Panc1 (cell line): ENCODE measurements around the gene XXYLT1. TPM values are rescaled to one million over a fixed set of nuclear protein-coding genes. Genes with fewer than 3 reads are reported as not detected.
A peak's percentile ranks its signal among the peaks of the same experiment; 100 is the strongest.
"Not testable (repeated sequence)": the region's sequence is repeated elsewhere in the genome, so short reads cannot be mapped to it uniquely, and the experiment has no call there.

Experiments used
- ATAC-seq: fragments of 200-7000 bp; cut with Tn5 transposase; 2 replicates; pipeline ENCODE4 v1.9.1; 2020; ENCODE audit warnings: mild to moderate bottlenecking, moderate library complexity
- BruUV-seq: library from RNA; stranded (reverse); fragments of 400-500 nt; replicated peaks from 2 replicates; lab custom pipeline; 2021; lab: Mats Ljungman, UMichigan
- CTCF ChIA-PET: fragments of 300-600 bp; sonication (Branson Sonifier 250); formaldehyde crosslinking; loops from one replicate; lab custom pipeline; 2022; ENCODE audit warnings: antibody characterized with exemption; lab: Charles Lee
- POLR2A ChIA-PET: fragments of 300-600 bp; sonication (Branson Sonifier 250); formaldehyde crosslinking; loops from one replicate; lab custom pipeline; 2022; ENCODE audit warnings: antibody characterized with exemption; lab: Charles Lee
- DNase-seq: peaks from one replicate; pipeline ENCODE4 v3.0.0-alpha.2; 2010; ENCODE audit warnings: low read depth, low spot score
- H3K27ac ChIP-seq: 2 replicates; pipeline ENCODE4 v1.5.1; 2011; ENCODE audit warnings: mild to moderate bottlenecking, low read length, inconsistent platforms
- H3K27me3 ChIP-seq: fragments of 200-500 bp; sonication (Bioruptor generic); 2 replicates; pipeline ENCODE4 v1.6.0; 2014; ENCODE audit warnings: low read length, inconsistent platforms; ENCODE audit not compliant: control insufficient read depth, insufficient read depth
- H3K36me3 ChIP-seq: fragments of 200-500 bp; sonication (Bioruptor generic); 2 replicates; pipeline ENCODE4 v1.5.1; 2014; ENCODE audit warnings: inconsistent platforms, mild to moderate bottlenecking, low read length, moderate library complexity; ENCODE audit not compliant: control insufficient read depth, insufficient read depth
- H3K4me1 ChIP-seq: 2 replicates; pipeline ENCODE4 v1.5.1; 2011; ENCODE audit warnings: inconsistent platforms, mild to moderate bottlenecking, low read length, moderate library complexity; ENCODE audit not compliant: control insufficient read depth, insufficient read depth
- H3K4me3 ChIP-seq, 2 experiments: 2 replicates each; pipeline ENCODE4 v1.5.1; 2011 to 2012; ENCODE audit warnings: low read depth in 2 of 2, low read length in 2 of 2, mild to moderate bottlenecking in 2 of 2, inconsistent platforms in 1 of 2, moderate library complexity in 1 of 2
- H3K9me3 ChIP-seq: fragments of 200-500 bp; sonication (Bioruptor generic); 2 replicates; pipeline ENCODE4 v1.5.1; 2014; ENCODE audit warnings: low read depth, mild to moderate bottlenecking, inconsistent platforms, low read length, moderate library complexity; ENCODE audit not compliant: control insufficient read depth, insufficient read depth
- CTCF ChIP-seq: fragments of 450-650 bp; IDR thresholded peaks from 2 replicates; pipeline ENCODE4 v1.5.1; 2017; ENCODE audit warnings: mild to moderate bottlenecking
- POLR2AphosphoS5 ChIP-seq: IDR thresholded peaks from 2 replicates; pipeline ENCODE4 v1.6.1; 2012; ENCODE audit warnings: mild to moderate bottlenecking, low read depth, low read length, moderate library complexity
- REST ChIP-seq, 2 experiments: IDR thresholded peaks; 2 replicates each; pipeline ENCODE4 v1.6.1; 2011 to 2012; ENCODE audit warnings: low read depth in 2 of 2, control low read depth in 1 of 2, low read length in 1 of 2, mild to moderate bottlenecking in 1 of 2, moderate library complexity in 1 of 2; ENCODE audit not compliant: insufficient read depth in 1 of 2
- SIN3A ChIP-seq: IDR thresholded peaks from 2 replicates; pipeline ENCODE4 v1.6.1; 2012; ENCODE audit warnings: low read depth, mild to moderate bottlenecking, low read length, moderate library complexity, borderline replicate concordance; ENCODE audit not compliant: insufficient read depth
- TCF7L2 ChIP-seq: IDR thresholded peaks from 2 replicates; pipeline ENCODE4 v1.6.1; 2011; ENCODE audit warnings: mild to moderate bottlenecking, low read depth, low read length, inconsistent platforms
- in situ Hi-C: cut with HindIII; loops from 2 replicates; pipeline ENCODE4 v1.10.0; 2016; ENCODE audit warnings: low sequenced_read_pairs, low pct_unique_long_range_greater_than_20kb
- intact Hi-C: fragments of 100-400 bp; cut with micrococcal nuclease; formaldehyde crosslinking; loops from one replicate; pipeline ENCODE4 v1.10.0; 2022; ENCODE audit not compliant: unreplicated experiment
- total RNA-seq: library from RNA; stranded (reverse); gene quantifications from one replicate; pipeline ENCODE4 v1.2.1, GENCODE V29; 2021; ENCODE audit not compliant: unreplicated experiment

XXYLT1 gene
- total RNA-seq, 1 experiment from 2014 or later, result 26.0 TPM

GRCh38 chr3:195297446-195297845 lies 26.5 kb upstream of the XXYLT1 start:
- intact Hi-C loops, result no loop called here
- Histone ChIP-seq H3K9me3 (no peaks in the 10 kb centered on the region), H3K4me3 (no peak overlapping the region), H3K27ac (no peak overlapping the region), H3K36me3 (peaks cover 5% of the 10 kb centered on the region; the same call in 1 of the 2 replicates), H3K4me1 (no peaks in the 10 kb centered on the region), H3K27me3 (no peaks in the 10 kb centered on the region)
- no TSS peak for BruUV-seq
- ATAC-seq, result no peak
- ChIA-PET POLR2A (no interaction called here), CTCF (interaction anchor here (0.6 kb wide), 1 partner anchor 26 kb away, joined by 3 read pairs; the partner anchor contains the start of gene XXYLT1)
- in situ Hi-C loops, result no loop called here
- TF ChIP-seq POLR2AphosphoS5, result no peak
- TF ChIP-seq SIN3A, result no peak
- no peak for TF ChIP-seq CTCF
- DNase-seq, result no peak

GRCh38 chr3:195296662-195297061 lies 25.7 kb upstream of the XXYLT1 start:
- TF ChIP-seq REST (IDR thresholded peaks at IDR 0.05; ENCODE audit: insufficient read depth in 1 of 2, low read depth in 2 of 2, low read length in 1 of 2) (0 out of 4 replicates have a peak, but pooled peaks of 1 of the 2 experiments have one; percentile 27), TCF7L2 (no peak)
- ATAC-seq (no peak), DNase-seq (no peak)
- ChIA-PET POLR2A (interaction anchor here (0.6 kb wide), 1 partner anchor 164 kb away, joined by 3 read pairs; no protein-coding TSS in a partner anchor), CTCF (interaction anchor here (0.6 kb wide), 1 partner anchor 242 kb away, joined by 9 read pairs; no protein-coding TSS in a partner anchor)
- in situ Hi-C loops, result no loop called here
- intact Hi-C loops, result no loop called here
- H3K4me1 ChIP-seq, result no peaks in the 10 kb centered on the region
- no peaks in the 10 kb centered on the region for H3K9me3 ChIP-seq
- H3K27ac ChIP-seq, result no peak overlapping the region
- BruUV-seq, result no TSS peak
- peaks cover 5% of the 10 kb centered on the region; the same call in 1 of the 2 replicates for H3K36me3 ChIP-seq
- H3K4me3 ChIP-seq, result no peak overlapping the region
- H3K27me3 ChIP-seq, result no peaks in the 10 kb centered on the region

GRCh38 chr3:195291121-195291520 lies 20.2 kb upstream of the XXYLT1 start:
- in situ Hi-C loops, result no loop called here
- Histone ChIP-seq H3K9me3 (no peaks in the 10 kb centered on the region), H3K4me1 (no peaks in the 10 kb centered on the region; the same call in 1 of the 2 replicates), H3K36me3 (peaks cover 2% of the 10 kb centered on the region; the same call in 1 of the 2 replicates), H3K27me3 (no peaks in the 10 kb centered on the region), H3K27ac (no peak overlapping the region), H3K4me3 (no peak overlapping the region)
- intact Hi-C loops, result no loop called here
- ChIA-PET CTCF (interaction anchor here (0.6 kb wide), 2 partner anchors 560 to 1763 kb away, joined by 3 to 9 read pairs; no protein-coding TSS in a partner anchor), POLR2A (no interaction called here)
- no TSS peak for BruUV-seq
- DNase-seq (no peak), ATAC-seq (no peak)
- TF ChIP-seq REST (IDR thresholded peaks at IDR 0.05; ENCODE audit: insufficient read depth in 1 of 2, low read depth in 2 of 2, low read length in 1 of 2), result no peak
- no peak for TF ChIP-seq SIN3A

GRCh38 chr3:195290643-195291042 lies 19.7 kb upstream of the XXYLT1 start:
- H3K27me3 ChIP-seq, POLR2A ChIA-PET, H3K4me3 ChIP-seq, H3K9me3 ChIP-seq, H3K27ac ChIP-seq, H3K36me3 ChIP-seq, intact Hi-C loops, BruUV-seq, DNase-seq, H3K4me1 ChIP-seq, ATAC-seq, in situ Hi-C loops: not testable (repeated sequence)
- CTCF ChIA-PET, result interaction anchor here (0.6 kb wide), 1 partner anchor 1763 kb away, joined by 9 read pairs; no protein-coding TSS in a partner anchor
